K562 (cell line): ENCODE data around the gene GCNT2. TPM values are rescaled to one million over a fixed set of nuclear protein-coding genes. Genes with fewer than 3 reads are reported as not detected.

ENCODE experiments used
- CHAMP1 ChIP-seq: fragments of 450-650 bp; IDR thresholded peaks from 2 replicates; pipeline ENCODE4 v1.6.1; 2016; ENCODE audit warnings: mild to moderate bottlenecking
- HDAC1 ChIP-seq, 2 experiments: fragments of 450-650 bp; IDR thresholded peaks; 2 replicates each; pipeline ENCODE4 v1.6.1; 2016 to 2017; ENCODE audit warnings: inconsistent platforms in 1 of 2, mild to moderate bottlenecking in 1 of 2, moderate library complexity in 1 of 2
- HDGF ChIP-seq: fragments of 450-650 bp; IDR thresholded peaks from 2 replicates; pipeline ENCODE4 v1.6.1; 2016
- KLF13 ChIP-seq: fragments of 450-650 bp; IDR thresholded peaks from 2 replicates; pipeline ENCODE4 v1.6.1; 2016; ENCODE audit warnings: missing genetic modification characterization, low read depth, mild to moderate bottlenecking, missing compliant biosample characterization, moderate library complexity, borderline replicate concordance
- MTF1 ChIP-seq: fragments of 250-450 bp; sonication (Bioruptor Pico); IDR thresholded peaks from 2 replicates; pipeline ENCODE4 v1.9.0; 2021; ENCODE audit warnings: moderate library complexity, mild to moderate bottlenecking, inconsistent platforms, borderline replicate concordance
- PURB ChIP-seq: sonication (generic); formaldehyde crosslinking; IDR thresholded peaks from 2 replicates; pipeline ENCODE4 v1.9.0; 2021; ENCODE audit warnings: low read depth, mild to moderate bottlenecking, missing genetic modification reagents
- SIN3B ChIP-seq: fragments of 450-650 bp; IDR thresholded peaks from 2 replicates; pipeline ENCODE4 v1.6.1; 2017; ENCODE audit warnings: low read depth, mild to moderate bottlenecking, moderate library complexity
- ZNF143 ChIP-seq: sonication (generic); formaldehyde crosslinking; IDR thresholded peaks from 2 replicates; pipeline ENCODE4 v1.9.0; 2022; ENCODE audit warnings: mild to moderate bottlenecking, missing genetic modification reagents
- ZNF280B ChIP-seq: fragments of 250-450 bp; sonication (Bioruptor Pico); IDR thresholded peaks from 2 replicates; pipeline ENCODE4 v1.5.1; 2021; ENCODE audit warnings: mild to moderate bottlenecking
- polyA plus RNA-seq, 8 experiments: library from polyadenylated mRNA; depleted of rRNA in 4 of 8; stranded (reverse) in 5 of 8; unstranded in 3 of 8; fragments of >200 nt; fragmentation: Nextera tagmentation in 2 of 8; fragmentation: Illumina TruSeq in 1 of 8; extraction: Ambion mirVana in 2 of 8; extraction: Trizol in 1 of 8; gene quantifications; 2 replicates each; pipeline versions ENCODE4 v1.2.1 to v1.2.3, GENCODE V29; 2011 to 2014; ENCODE audit warnings: inconsistent platforms in 1 of 8, missing spikeins in 1 of 8
- total RNA-seq, 7 experiments: library from RNA; depleted of rRNA in 6 of 7; stranded (reverse); fragments of >200 nt in 6 of 7; fragmentation: Illumina TruSeq in 2 of 7; extraction: Trizol in 2 of 7; gene quantifications; 2 replicates each; pipeline versions ENCODE4 v1.2.1 to v1.2.3, GENCODE V29; 2011 to 2021; ENCODE audit warnings: low replicate concordance in 1 of 7

Gene GCNT2
- total and polyA plus RNA-seq, 9 of the 15 experiments (the other 6 are each of a cell fraction or from before 2014, with no cell fraction given): 0.78 to 2.6 (median 1.6) TPM

DNA sequence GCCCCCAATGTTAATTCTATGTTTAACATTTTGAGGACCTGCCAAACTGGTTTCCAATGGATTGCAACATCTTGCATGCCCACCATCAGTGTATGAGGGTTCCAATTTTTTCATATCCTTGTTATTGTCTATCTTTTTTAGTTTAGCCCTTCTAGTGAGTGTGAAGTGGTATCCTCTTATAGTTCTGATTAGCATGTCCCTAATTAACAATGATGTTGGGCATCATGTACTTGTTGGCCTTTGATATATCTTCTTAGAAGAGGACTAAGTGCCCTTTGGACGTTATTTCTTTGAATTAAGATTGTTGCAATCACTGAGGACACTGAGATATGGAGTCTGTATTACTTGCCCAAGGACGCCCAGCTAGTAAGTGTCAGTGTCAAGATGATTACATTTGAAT lies 22.3 kb downstream of the GCNT2 start (continued):
- no peak for TF ChIP-seq CHAMP1
- no peak for TF ChIP-seq HDAC1 (IDR thresholded peaks at IDR 0.05)
- no peak for TF ChIP-seq MTF1 (CRISPR knock-in tag)
- no peak for TF ChIP-seq HDGF
- TF ChIP-seq ZNF143 (CRISPR knock-in tag): no peak
- no peak for TF ChIP-seq PURB
- TF ChIP-seq KLF13 (tag): no peak
- TF ChIP-seq SIN3B: no peak
- TF ChIP-seq ZNF280B (CRISPR knock-in tag): no peak
- TF ChIP-seq, all 486 proteins: peak for 0
